ENCODE data around the gene FMN1. TPM values are rescaled to one million over a fixed set of nuclear protein-coding genes. Genes with fewer than 3 reads are reported as not detected.

FMN1 gene
- total and polyA plus RNA-seq, 10 of the 15 experiments (the other 5 are each of a cell fraction or from before 2014, with no cell fraction given): 0.05 to 0.16 (median 0.08) TPM; not detected in 4

DNA sequence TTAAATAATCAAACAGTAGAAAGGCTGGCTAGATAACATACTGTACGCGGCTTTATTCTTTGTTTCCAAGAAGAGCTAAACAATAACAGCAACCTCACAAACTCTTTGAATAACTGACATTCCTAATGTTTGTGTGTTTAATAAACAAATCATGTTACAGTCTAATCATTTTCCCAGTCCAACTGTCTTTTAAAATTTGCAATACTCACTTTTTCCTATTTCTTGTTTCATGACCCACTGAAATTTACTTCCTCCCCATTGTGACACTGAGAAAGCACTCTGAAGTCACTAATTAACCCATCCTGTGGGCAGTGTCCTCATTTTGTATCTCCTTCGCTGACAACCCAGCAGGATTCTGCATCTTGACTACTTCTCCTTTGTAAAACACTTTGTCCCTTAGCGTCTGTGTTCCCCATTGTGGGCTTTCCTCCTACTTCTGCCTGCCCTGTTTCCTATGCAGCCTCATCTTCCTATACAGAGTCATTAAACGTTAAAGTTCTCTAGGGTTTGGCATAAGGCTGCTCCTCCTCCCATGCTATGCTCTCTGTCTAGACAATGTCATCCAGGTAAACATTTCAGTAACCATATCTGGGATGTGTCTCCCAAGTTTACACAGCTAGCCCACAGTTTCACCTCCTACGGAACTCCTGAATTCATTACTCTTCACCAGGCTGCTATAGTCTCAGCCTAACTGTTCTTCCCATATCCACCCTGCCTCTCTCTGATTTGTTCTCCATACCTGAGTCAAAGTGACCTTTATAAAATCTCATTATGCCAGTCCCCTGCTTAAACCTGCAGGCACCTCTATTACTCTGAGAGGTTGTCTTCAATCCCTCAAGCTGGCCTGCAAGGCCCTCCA is 327.8 kb downstream of the FMN1 start:
- ChIA-PET RAD21 (ENCODE audit: unreplicated experiment) (no interaction called here), CTCF (interaction anchor here (0.7 to 1.2 kb wide), 3 partner anchors 22 to 205 kb away, joined by 3 to 4 read pairs (median 3); no protein-coding TSS in a partner anchor), POLR2A (no interaction called here), SMC1A (ENCODE audit: uncharacterized antibody, unreplicated experiment) (interaction anchor here (0.8 to 2.1 kb wide), 2 partner anchors 12 to 22 kb away, joined by 6 to 8 read pairs; no protein-coding TSS in a partner anchor)
- Histone ChIP-seq H3K9me3 (replicated peaks; ENCODE audit: control insufficient read depth, insufficient read depth, low read length) (no peaks in the 10 kb centered on the region), H3K4me2 (ENCODE audit: control insufficient read depth, insufficient read depth) (no peak overlapping the region), H3K79me2 (ENCODE audit: control insufficient read depth, insufficient read depth, low read length) (no peaks in the 10 kb centered on the region), H3K27me3 (replicated peaks in 1 of 2; ENCODE audit: control insufficient read depth in 2 of 2, insufficient read depth in 2 of 2, low read length in 1 of 2) (no peaks in the 10 kb centered on the region), H3K27ac (ENCODE audit: control insufficient read depth, insufficient read depth) (no peak overlapping the region), H3K4me1 (ENCODE audit: control insufficient read depth, insufficient read depth, low read length) (peaks cover 8% of the 10 kb centered on the region), H4K20me1 (ENCODE audit: control insufficient read depth, insufficient read depth) (no peaks in the 10 kb centered on the region), H2AFZ (ENCODE audit: control insufficient read depth, low read depth, low read length) (no peak overlapping the region), H3K9ac (ENCODE audit: control insufficient read depth, insufficient read depth, low read length) (no peak overlapping the region), H3K4me3 (no peak overlapping the region), H3K36me3 (ENCODE audit: control insufficient read depth in 2 of 2, insufficient read depth in 2 of 2, low read length in 1 of 2) (no peaks in the 10 kb centered on the region)
- DNase-seq (ENCODE audit: low read depth, low spot score) (no peak), ATAC-seq (peak; percentile 49), FAIRE-seq (no peak)
- WGBS (ENCODE audit: insufficient coverage, insufficient replicate concordance, low lambda C conversion rate, missing lambda C conversion rate): 53% methylated on average over 6 of the region's 6 CpGs
- intact Hi-C loops (cut with micrococcal nuclease; ENCODE audit: unreplicated experiment) (no loop called here), in situ Hi-C loops (cut with MboI) (no loop called here)
- no peak for TF ChIP-seq ZNF384 (IDR thresholded peaks at IDR 0.05; ENCODE audit: borderline replicate concordance, low read depth, low read length)
- TF ChIP-seq, protein P1, sequence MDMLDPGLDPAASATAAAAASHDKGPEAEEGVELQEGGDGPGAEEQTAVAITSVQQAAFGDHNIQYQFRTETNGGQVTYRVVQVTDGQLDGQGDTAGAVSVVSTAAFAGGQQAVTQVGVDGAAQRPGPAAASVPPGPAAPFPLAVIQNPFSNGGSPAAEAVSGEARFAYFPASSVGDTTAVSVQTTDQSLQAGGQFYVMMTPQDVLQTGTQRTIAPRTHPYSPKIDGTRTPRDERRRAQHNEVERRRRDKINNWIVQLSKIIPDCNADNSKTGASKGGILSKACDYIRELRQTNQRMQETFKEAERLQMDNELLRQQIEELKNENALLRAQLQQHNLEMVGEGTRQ (IDR thresholded peaks at IDR 0.05; ENCODE audit: borderline replicate concordance, low read depth, low read length): no peak
- no peak for TF ChIP-seq SUZ12 (IDR thresholded peaks at IDR 0.05; ENCODE audit: unreplicated experiment)
- no peak for TF ChIP-seq TBL1XR1 (IDR thresholded peaks at IDR 0.05; ENCODE audit: low read depth, low read length)
- no peak for TF ChIP-seq TCF12 (IDR thresholded peaks at IDR 0.05; ENCODE audit: low read depth, low read length)
- no peak for TF ChIP-seq RBBP5 (conservative IDR thresholded peaks at IDR 0.05)
- TF ChIP-seq, protein P2, sequence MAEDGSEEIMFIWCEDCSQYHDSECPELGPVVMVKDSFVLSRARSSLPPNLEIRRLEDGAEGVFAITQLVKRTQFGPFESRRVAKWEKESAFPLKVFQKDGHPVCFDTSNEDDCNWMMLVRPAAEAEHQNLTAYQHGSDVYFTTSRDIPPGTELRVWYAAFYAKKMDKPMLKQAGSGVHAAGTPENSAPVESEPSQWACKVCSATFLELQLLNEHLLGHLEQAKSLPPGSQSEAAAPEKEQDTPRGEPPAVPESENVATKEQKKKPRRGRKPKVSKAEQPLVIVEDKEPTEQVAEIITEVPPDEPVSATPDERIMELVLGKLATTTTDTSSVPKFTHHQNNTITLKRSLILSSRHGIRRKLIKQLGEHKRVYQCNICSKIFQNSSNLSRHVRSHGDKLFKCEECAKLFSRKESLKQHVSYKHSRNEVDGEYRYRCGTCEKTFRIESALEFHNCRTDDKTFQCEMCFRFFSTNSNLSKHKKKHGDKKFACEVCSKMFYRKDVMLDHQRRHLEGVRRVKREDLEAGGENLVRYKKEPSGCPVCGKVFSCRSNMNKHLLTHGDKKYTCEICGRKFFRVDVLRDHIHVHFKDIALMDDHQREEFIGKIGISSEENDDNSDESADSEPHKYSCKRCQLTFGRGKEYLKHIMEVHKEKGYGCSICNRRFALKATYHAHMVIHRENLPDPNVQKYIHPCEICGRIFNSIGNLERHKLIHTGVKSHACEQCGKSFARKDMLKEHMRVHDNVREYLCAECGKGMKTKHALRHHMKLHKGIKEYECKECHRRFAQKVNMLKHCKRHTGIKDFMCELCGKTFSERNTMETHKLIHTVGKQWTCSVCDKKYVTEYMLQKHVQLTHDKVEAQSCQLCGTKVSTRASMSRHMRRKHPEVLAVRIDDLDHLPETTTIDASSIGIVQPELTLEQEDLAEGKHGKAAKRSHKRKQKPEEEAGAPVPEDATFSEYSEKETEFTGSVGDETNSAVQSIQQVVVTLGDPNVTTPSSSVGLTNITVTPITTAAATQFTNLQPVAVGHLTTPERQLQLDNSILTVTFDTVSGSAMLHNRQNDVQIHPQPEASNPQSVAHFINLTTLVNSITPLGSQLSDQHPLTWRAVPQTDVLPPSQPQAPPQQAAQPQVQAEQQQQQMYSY (CRISPR knock-in tag; IDR thresholded peaks at IDR 0.05): no peak
- TF ChIP-seq NFXL1 (IDR thresholded peaks at IDR 0.05; ENCODE audit: borderline replicate concordance): no peak
- TF ChIP-seq SIN3A (IDR thresholded peaks at IDR 0.05; ENCODE audit: low read depth, low read length): no peak
- no peak for TF ChIP-seq BCL11A (IDR thresholded peaks at IDR 0.05; ENCODE audit: low read depth, low read length)
- TF ChIP-seq, protein P3, sequence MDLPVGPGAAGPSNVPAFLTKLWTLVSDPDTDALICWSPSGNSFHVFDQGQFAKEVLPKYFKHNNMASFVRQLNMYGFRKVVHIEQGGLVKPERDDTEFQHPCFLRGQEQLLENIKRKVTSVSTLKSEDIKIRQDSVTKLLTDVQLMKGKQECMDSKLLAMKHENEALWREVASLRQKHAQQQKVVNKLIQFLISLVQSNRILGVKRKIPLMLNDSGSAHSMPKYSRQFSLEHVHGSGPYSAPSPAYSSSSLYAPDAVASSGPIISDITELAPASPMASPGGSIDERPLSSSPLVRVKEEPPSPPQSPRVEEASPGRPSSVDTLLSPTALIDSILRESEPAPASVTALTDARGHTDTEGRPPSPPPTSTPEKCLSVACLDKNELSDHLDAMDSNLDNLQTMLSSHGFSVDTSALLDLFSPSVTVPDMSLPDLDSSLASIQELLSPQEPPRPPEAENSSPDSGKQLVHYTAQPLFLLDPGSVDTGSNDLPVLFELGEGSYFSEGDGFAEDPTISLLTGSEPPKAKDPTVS (IDR thresholded peaks at IDR 0.05; ENCODE audit: low read depth, low read length): no peak
- no TSS peak for BruUV-seq (replicated peaks)

Data from GM12878 (cell line).